BLaER1 (cell line): Measurements from ENCODE around the gene TMEM158.

Source experiments
- H3K27ac ChIP-seq: shearing (Covaris generic); formaldehyde crosslinking; 2 replicates; pipeline ENCODE4 v1.8.1; 2022
- H3K27me3 ChIP-seq: shearing (Covaris generic); formaldehyde crosslinking; 2 replicates; pipeline ENCODE4 v1.8.1; 2022
- H3K36me3 ChIP-seq: shearing (Covaris generic); formaldehyde crosslinking; 2 replicates; pipeline ENCODE4 v1.8.1; 2022
- H3K4me1 ChIP-seq: shearing (Covaris generic); formaldehyde crosslinking; 2 replicates; pipeline ENCODE4 v1.8.1; 2022
- H3K4me2 ChIP-seq: shearing (Covaris generic); formaldehyde crosslinking; 2 replicates; pipeline ENCODE4 v1.8.1; 2022
- H3K4me3 ChIP-seq: shearing (Covaris generic); formaldehyde crosslinking; 2 replicates; pipeline ENCODE4 v1.8.1; 2022
- H3K9ac ChIP-seq: shearing (Covaris generic); formaldehyde crosslinking; 2 replicates; pipeline ENCODE4 v1.8.1; 2022
- H3K9me3 ChIP-seq: shearing (Covaris generic); formaldehyde crosslinking; 2 replicates; pipeline ENCODE4 v1.8.1; 2022
- H4K20me1 ChIP-seq: shearing (Covaris generic); formaldehyde crosslinking; 2 replicates; pipeline ENCODE4 v1.8.1; 2022
- Cebpa-rat ChIP-seq: shearing (Covaris generic); IDR thresholded peaks from 2 replicates; pipeline ENCODE4 v1.8.1; 2022

TMEM158 gene

DNA sequence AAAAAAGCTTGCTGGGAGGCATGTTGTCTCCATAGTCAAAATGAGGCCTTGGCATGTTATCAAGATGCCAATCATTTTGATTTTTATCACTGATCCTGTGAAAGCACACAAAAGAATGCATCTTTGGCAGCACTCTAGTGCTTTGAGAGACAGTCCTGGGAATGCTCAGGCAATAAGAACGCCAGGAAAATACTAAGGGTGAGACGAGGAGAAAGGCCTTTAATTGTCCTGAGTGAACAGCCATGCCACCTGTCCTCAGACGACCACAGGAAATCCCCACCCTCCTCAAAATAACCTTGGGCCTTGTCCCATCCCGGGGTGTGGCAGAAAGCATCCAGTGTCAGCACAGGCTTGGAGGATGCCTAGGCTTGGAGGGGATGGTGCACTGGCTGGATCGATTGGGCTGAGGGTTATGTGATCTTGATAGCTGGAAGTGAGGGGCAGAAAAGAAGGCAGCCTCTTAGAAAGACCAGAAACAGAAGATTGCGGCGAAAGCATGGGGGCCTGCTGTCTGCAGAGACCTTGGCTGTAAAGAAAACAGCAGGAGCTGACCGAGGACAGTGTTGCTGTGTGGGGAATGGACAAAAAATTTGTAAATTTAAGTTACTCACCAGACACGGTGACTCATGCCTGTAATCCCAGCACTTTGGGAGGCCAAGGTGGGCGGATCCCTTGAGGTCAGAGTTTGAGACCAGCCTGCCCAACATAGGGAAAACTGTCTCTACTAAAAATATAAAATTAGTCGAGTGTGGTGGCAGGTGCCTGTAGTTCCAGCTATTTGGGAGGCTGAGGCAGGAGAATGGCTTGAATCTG, 7.3 kb downstream of the TMEM158 start:
- no peak overlapping the region for H3K4me2 ChIP-seq
- H3K4me3 ChIP-seq, result no peak overlapping the region
- H3K27me3 ChIP-seq, result peaks cover 25% of the 10 kb centered on the region
- no peak for TF ChIP-seq Cebpa-rat
- H3K27ac ChIP-seq, result no peak overlapping the region
- H3K9me3 ChIP-seq, result no peaks in the 10 kb centered on the region
- H3K36me3 ChIP-seq, result no peaks in the 10 kb centered on the region
- H3K4me1 ChIP-seq, result peaks cover 5% of the 10 kb centered on the region; the same call in 1 of the 2 replicates
- H3K9ac ChIP-seq, result no peak overlapping the region
- peaks cover 9% of the 10 kb centered on the region for H4K20me1 ChIP-seq

DNA sequence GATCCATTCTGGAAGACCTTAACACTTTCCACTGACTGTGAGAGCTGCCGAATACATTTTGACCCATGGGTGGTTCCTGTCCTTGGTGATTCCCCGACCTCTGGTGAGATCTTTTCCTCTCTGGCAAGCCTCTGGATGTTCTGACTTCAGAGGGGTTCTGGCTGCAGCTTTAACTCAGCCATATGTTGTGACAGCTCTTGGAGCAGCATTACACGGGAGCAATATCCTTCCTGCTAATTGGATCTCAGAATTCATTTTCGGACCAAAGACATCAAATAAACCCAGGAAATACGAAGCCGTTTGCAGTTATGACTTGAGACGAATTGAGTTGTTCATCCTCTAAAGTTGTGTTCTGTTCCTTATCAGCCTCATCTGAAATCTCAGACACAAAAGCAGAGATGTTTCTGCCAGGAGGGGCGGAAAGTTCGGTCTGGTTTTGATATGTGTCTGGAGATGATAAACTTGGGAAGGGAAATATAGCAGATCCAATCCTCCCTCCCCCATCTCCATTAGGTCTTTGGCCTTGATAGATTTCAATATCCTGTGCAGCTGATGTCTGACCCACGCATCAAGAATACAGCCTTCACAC, 10.0 kb downstream of the TMEM158 start:
- Histone ChIP-seq H3K27me3 (0 out of 2 replicates have a peak, but pooled peaks cover 4% of the 10 kb centered on the region), H3K4me1 (peaks cover 5% of the 10 kb centered on the region; the same call in 1 of the 2 replicates), H3K36me3 (no peaks in the 10 kb centered on the region), H3K27ac (no peak overlapping the region), H3K4me2 (no peak overlapping the region), H3K9me3 (no peaks in the 10 kb centered on the region), H3K4me3 (no peak overlapping the region), H3K9ac (no peak overlapping the region), H4K20me1 (no peaks in the 10 kb centered on the region)
- no peak for TF ChIP-seq Cebpa-rat

DNA sequence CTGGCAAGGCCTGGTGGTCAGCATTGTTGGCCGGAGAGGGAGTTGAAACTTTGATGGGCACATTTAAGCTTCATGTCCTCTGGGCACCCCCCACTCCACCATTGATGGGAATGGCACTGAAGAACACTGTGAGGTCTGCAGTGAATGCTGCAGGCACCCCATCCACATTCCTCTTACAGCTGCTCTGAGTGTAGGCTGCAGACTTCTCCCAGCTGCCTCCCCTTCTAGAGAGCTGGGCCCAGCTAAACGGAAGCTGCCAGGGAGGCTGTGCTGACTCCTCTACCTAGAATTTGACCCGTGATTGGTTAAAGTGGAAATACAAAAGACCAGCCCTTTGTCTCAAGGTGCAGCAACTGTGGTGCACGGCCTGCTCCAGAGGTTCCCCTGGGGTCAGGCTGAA, 10.6 kb downstream of the TMEM158 start:
- peaks cover 5% of the 10 kb centered on the region; the same call in 1 of the 2 replicates for H3K4me1 ChIP-seq
- no peaks in the 10 kb centered on the region for H4K20me1 ChIP-seq
- no peaks in the 10 kb centered on the region for H3K9me3 ChIP-seq
- no peak for TF ChIP-seq Cebpa-rat
- 0 out of 2 replicates have a peak overlapping the region, but pooled peaks have one; percentile 4 for H3K4me2 ChIP-seq
- H3K27ac ChIP-seq, result no peak overlapping the region
- H3K4me3 ChIP-seq, result no peak overlapping the region
- no peak overlapping the region for H3K9ac ChIP-seq
- H3K27me3 ChIP-seq, result 0 out of 2 replicates have a peak, but pooled peaks cover 4% of the 10 kb centered on the region
- H3K36me3 ChIP-seq, result no peaks in the 10 kb centered on the region

DNA sequence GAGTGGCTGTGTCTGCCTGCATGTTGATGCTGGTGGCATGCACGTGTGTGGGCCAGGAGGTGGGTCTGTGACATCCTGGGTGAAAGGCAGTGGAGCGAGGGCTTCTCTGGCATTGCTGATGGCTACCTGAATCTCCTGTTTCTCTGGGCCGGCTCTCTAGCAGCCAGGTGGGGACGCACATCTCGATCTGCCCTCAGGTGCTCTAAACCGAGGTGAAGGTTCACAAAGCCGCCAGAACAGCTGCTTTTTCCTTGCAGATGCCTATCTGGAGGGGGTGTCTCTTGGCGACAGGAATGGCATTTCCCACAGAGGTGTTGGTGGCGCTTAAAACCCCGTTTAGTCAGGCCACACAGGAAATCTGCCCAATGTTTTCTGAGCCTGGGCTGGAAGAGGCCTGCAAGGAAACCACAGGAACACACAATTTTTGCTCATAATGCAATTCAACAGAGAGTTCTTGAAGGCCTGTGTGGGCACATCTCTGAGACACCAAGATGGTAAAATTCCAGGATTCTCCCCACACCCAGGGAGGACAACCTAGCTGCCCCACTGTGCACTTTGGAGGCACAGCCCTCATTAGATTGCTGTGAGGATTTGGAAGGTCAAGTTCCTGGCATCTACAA, 11.9 kb downstream of the TMEM158 start:
- Histone ChIP-seq H4K20me1 (no peaks in the 10 kb centered on the region), H3K27me3 (0 out of 2 replicates have a peak, but pooled peaks cover 4% of the 10 kb centered on the region), H3K27ac (no peak overlapping the region), H3K4me1 (peaks cover 5% of the 10 kb centered on the region; the same call in 1 of the 2 replicates), H3K9ac (no peak overlapping the region), H3K36me3 (no peaks in the 10 kb centered on the region), H3K9me3 (no peaks in the 10 kb centered on the region), H3K4me2 (no peak overlapping the region), H3K4me3 (no peak overlapping the region)
- no peak for TF ChIP-seq Cebpa-rat

DNA sequence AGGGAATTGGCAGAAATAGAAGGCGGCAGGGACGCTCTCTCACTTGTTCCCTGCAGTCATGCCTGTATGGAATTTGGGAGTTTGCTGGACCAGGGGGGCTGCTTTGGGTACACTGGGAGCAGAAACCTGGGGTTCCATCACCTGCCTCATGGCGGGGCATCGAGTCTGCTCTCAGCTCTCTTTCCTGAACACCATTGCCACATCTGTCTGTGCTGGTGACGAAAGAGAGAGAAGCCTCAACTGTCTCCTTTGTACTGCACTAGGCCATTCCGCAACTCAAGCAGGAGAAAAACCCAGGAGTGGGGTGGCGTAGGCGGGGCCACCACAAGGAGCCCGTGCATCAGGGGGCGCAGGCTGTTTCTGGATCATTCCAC, 14.0 kb downstream of the TMEM158 start:
- Histone ChIP-seq H4K20me1 (no peaks in the 10 kb centered on the region), H3K4me3 (no peak overlapping the region), H3K36me3 (no peaks in the 10 kb centered on the region), H3K4me2 (no peak overlapping the region), H3K4me1 (peaks cover 5% of the 10 kb centered on the region; the same call in 1 of the 2 replicates), H3K27me3 (no peaks in the 10 kb centered on the region), H3K27ac (no peak overlapping the region), H3K9ac (no peak overlapping the region), H3K9me3 (no peaks in the 10 kb centered on the region)
- TF ChIP-seq Cebpa-rat, result no peak

DNA sequence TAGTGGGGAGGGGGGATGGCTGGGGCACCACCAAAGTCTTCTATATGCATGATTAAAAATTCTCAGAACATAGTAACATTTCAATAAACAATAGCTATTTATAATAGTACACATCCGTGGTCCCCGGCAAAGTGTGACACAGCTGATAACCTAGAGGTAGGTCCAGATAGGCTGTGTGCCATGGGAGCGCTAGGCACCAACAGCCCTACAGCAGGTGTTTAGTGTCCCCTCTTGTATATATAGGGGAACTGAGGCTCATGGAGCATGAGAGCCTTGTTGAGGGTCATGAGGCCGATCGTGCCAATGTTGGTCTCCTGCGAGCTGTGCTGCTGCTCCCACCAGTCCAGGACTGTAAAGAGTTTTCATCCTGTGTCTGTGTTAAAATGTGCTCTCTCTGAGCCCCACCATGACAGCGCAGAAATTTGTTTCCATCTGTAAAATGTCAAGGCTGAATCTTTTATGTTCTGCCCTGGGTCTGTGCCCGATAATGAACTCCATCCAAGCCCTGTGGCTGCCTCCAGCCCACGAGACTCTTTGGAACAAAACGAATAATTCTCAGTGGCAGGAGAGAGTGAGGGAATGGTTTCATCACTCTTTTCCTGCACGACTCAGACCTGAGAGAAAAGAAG, 14.5 kb downstream of the TMEM158 start:
- no peak overlapping the region for H3K4me3 ChIP-seq
- no peak overlapping the region for H3K27ac ChIP-seq
- no peak overlapping the region for H3K9ac ChIP-seq
- H3K4me2 ChIP-seq, result no peak overlapping the region
- H3K36me3 ChIP-seq, result no peaks in the 10 kb centered on the region
- no peak for TF ChIP-seq Cebpa-rat
- no peaks in the 10 kb centered on the region for H3K9me3 ChIP-seq
- no peaks in the 10 kb centered on the region for H4K20me1 ChIP-seq
- no peaks in the 10 kb centered on the region for H3K27me3 ChIP-seq
- H3K4me1 ChIP-seq, result peaks cover 5% of the 10 kb centered on the region; the same call in 1 of the 2 replicates

DNA sequence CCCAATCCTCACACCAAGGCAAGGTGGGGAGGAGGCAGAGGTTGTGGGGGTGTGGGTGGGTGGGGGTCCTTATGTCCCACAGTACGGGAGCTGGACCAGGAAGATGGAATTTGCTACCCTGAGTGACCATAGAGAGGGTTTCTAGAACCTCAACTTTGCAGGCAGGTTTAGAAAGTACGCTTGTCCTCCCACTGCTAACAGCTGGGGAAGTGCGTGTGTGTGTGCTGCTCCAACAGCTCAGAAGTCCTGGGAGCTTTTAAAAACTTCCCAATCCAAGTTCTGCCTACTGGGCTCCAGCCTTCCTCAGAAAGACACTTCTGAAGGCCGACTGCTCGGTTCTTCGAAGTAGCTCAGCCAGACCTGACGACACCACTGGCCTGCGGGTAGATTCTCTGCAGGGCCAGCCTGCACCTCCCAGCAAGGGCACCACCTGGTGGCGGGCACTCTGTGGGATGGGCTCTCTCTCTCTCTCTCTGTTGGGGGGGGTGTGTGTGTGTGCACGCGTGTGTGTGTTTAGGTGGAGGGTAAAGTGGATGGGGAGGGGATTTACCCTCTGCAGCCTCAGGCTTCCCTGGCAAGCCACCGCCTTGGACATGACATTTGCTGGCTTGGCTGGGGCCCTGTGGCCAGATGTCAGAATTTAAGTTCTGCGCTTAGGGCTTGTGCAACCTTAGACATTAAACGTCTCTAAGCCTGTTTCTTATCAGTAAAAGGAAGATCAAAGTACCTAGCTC, 15.6 kb downstream of the TMEM158 start:
- Histone ChIP-seq H3K9me3 (no peaks in the 10 kb centered on the region), H3K27me3 (no peaks in the 10 kb centered on the region), H3K9ac (no peak overlapping the region), H3K4me1 (peaks cover 1% of the 10 kb centered on the region; the same call in 1 of the 2 replicates), H3K36me3 (no peaks in the 10 kb centered on the region), H3K4me2 (no peak overlapping the region), H4K20me1 (no peaks in the 10 kb centered on the region), H3K27ac (no peak overlapping the region), H3K4me3 (no peak overlapping the region)
- no peak for TF ChIP-seq Cebpa-rat

DNA sequence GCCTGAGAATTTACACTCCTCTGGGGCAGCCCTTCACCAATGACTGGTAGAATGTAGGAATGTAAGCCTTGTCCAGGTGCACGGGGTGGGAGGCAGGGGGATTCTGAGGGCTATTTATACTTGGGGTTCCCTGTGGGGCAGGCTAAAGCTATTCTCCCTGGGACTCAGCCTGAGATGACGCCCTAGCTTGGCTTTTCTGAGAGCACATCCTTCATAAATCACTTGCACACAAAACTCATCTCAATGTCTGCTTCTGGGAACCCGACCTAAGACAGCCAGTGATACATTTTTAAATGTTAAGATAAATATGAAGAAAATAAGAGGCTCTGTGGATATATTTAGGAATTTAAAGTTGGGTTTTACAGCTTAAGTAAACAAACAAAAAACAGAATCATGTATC, 16.6 kb downstream of the TMEM158 start:
- Histone ChIP-seq H4K20me1 (no peaks in the 10 kb centered on the region), H3K9ac (no peak overlapping the region), H3K4me3 (no peak overlapping the region), H3K36me3 (no peaks in the 10 kb centered on the region), H3K27me3 (no peaks in the 10 kb centered on the region), H3K4me1 (no peaks in the 10 kb centered on the region), H3K27ac (no peak overlapping the region), H3K9me3 (no peaks in the 10 kb centered on the region), H3K4me2 (no peak overlapping the region)
- no peak for TF ChIP-seq Cebpa-rat

DNA sequence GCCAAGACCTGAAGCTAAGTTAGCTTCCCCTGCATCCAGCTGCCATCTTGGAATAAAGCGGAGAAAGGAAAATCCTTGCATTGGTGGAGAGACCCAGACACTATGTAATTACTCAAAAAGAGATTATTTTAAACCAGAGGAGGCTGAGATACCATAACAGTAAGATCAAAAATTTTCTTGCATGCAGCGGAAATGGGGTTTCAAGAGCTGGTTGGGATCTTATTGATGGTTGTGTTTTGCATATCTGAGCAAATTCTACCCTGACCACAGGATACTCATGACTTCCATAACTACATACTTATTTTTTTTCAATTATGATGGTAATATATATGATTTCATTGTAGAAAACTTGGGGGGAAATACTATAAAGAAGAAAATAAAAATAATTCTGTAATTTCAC, 17.5 kb downstream of the TMEM158 start:
- H3K36me3 ChIP-seq, result no peaks in the 10 kb centered on the region
- H4K20me1 ChIP-seq, result no peaks in the 10 kb centered on the region
- no peak overlapping the region for H3K27ac ChIP-seq
- no peak overlapping the region for H3K4me3 ChIP-seq
- H3K27me3 ChIP-seq, result no peaks in the 10 kb centered on the region
- no peak overlapping the region for H3K9ac ChIP-seq
- no peaks in the 10 kb centered on the region for H3K4me1 ChIP-seq
- TF ChIP-seq Cebpa-rat, result no peak
- no peak overlapping the region for H3K4me2 ChIP-seq
- no peaks in the 10 kb centered on the region for H3K9me3 ChIP-seq
